A172 (cell line): ENCODE data around the gene EHBP1L1. TPM values are rescaled to one million over a fixed set of nuclear protein-coding genes. Genes with fewer than 3 reads are reported as not detected.
"Not testable (repeated sequence)": the region's sequence is repeated elsewhere in the genome, so short reads cannot be mapped to it uniquely, and the experiment has no call there.

Source experiments
- DNase-seq: peaks from one replicate; pipeline ENCODE4 v3.0.0-alpha.2; 2015; ENCODE audit warnings: low spot score
- total RNA-seq: library from RNA; depleted of rRNA; stranded (reverse); fragments of >200 nt; shearing (Covaris generic); gene quantifications from 2 replicates; pipeline ENCODE4 v1.2.3, GENCODE V29; 2014; rRNA removed

The EHBP1L1 gene
- total RNA-seq, 1 experiment from 2014 or later: 50.1 TPM

DNA sequence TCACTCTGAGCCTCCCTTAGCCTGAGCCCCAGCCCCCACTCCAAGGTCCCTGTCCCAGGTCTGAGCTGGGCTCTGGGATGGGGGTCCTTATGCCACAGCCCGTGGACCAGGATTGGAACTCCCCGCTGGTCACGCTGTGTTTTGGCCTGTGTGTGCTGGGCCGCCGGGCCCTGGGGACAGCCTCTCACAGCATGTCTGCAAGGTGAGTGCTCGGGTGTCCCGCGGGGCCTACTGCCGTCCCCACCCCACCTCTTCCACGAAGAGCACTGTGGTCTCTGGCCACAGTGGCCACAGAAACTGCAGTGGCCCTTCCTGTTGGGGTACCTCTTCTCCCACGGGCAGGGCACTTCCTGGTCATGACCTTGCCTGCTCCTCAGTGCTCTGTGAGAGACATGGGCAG is 58.6 kb downstream of the EHBP1L1 start:
- DNase-seq: no peak

DNA sequence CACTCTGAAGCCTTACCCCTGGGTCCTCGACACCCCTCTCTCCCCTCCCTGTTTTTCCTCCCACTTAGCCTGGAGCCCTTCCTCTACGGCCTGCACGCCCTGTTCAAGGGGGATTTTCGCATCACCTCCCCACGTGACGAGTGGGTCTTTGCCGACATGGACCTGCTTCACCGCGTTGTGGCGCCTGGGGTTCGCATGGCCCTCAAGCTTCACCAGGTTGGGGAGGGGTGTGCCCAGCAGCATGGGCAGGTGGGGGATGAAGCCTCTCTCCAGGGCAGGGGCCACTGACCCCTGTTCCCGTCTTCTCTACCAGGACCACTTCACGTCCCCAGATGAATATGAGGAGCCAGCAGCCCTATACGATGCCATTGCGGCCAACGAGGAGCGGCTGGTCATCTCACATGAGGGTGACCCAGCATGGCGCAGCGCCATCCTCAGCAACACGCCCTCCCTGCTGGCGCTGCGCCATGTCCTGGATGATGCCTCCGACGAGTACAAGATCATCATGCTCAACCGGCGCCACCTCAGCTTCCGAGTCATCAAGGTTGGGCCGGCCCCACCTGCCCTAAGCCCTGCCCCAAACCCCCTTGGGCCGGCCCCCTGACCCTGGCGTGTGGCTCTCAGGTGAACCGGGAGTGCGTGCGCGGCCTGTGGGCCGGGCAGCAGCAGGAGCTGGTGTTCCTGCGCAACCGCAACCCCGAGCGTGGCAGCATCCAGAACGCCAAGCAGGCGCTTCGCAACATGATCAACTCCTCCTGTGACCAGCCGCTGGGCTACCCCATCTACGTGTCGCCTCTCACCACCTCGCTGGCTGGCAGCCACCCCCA is 59.3 kb downstream of the EHBP1L1 start:
- no peak for DNase-seq

- no peak for DNase-seq
These were observed 60.5 kb downstream of the EHBP1L1 start for GRCh38 chr11:65636108-65637031.

DNA sequence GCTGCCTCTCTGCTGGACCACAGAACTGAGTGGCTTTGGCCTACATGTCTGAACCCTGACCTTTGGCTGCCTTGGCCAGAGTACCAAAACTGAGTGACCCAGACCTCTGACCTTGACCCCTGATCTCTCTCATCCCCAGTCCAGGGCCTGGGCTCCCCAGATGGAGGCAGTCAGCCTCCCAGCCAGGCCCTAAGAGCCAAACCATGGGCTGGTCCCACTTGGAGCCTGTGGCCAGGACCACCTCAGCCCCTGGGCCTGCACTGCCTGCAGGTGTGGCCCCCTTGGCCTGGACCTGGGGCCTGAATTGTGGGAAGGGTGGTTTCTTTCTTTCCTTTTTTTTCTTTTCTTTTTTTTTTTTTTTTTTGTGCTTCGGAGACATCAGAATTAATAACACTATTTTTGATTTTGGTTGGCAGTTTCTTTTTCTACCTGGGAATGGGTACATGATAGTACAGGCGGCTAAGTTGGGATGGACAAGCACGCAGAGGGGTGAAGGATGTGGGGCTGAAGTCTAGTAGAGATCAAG is 61.2 kb downstream of the EHBP1L1 start:
- DNase-seq: no peak

GRCh38 chr11:65637794-65638419 is 62.1 kb downstream of the EHBP1L1 start, which contains the start of gene SIPA1:
SIPA1 (plus strand) TSS chr11:65638101; CDS start chr11:65640922, 2,821 bp downstream.
- peak; percentile 90 for DNase-seq

- not testable (repeated sequence) for DNase-seq
These were observed 63.4 kb downstream of the EHBP1L1 start for GRCh38 chr11:65639228-65639597.

DNA sequence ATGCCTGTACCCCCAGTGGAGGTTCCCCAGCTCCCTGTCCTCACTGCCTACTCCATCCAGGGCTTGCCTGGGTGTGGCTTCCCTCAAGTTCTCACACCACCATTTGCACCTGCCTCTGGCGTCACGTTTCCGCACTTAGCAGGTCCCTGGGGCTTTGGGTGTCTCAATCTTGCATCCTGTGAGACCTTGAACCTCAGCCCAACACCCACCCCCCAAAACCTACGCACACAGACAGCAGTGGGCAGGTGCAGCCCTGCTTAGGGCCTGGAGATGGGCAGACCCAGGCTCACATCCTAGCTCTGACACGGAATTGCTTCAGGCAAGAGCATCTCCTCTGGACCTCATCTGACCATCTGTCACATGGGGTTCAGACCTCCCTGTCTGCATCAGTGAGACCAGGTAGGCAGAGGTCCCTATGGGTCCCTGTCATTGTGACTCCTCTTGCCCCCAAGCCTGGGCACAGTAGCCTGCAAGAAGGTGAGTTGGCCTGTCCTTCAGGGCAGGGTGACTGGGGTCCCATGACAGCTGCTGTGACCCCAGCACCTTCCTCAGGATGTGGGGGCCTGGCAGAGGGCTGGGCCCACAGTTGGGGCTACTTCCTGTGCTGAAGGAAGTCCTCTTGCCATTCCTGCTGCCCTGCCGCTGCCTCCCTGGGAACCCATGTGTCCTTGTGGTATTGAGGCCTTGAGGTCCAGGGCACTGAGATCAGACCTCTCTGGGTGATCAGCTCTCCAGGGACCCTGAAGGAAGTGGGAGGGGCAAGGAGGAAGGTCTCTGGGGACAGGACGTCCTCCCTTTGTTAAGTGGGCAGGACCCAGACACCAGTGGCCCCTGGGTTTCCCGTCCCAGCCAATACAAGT is 64.0 kb downstream of the EHBP1L1 start:
- no peak for DNase-seq

- DNase-seq: no peak
These were observed 64.8 kb downstream of the EHBP1L1 start for GRCh38 chr11:65640483-65641296.

DNA sequence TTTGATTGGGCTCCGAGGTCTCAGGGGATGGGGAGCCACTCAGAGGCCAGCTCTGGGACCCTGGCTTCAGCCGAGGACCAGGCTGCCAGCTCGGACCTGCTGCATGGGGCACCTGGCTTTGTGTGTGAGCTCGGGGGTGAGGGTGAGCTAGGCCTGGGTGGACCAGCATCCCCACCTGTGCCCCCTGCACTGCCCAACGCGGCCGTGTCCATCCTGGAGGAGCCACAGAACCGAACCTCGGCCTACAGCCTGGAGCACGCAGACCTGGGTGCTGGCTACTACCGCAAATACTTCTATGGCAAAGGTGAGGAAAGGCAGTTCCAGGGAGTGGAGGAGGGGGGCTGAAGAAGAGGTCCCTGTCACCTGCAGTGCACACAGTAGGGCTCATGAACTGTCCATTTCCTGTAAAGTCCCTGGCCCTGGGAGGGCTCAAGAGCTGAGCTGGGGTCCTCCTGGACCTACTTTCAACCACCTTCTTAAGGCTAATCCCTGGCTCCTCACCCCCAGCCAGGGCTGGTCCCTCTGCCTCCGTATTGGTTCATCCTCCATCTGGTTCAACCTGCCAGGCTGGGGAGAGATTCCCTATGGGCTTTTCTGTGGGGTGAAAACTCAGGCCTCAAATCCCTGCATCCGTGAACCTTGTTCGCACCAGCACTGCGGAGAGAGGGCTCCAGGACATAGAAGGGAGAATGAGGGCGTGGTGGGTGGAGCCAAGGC is 65.6 kb downstream of the EHBP1L1 start:
- no peak for DNase-seq

Other genes starting within 250 kb of the EHBP1L1 start
- 37.9 and 57.0 TPM in 2 replicates for gene DPF2, start 242.2 kb upstream of the EHBP1L1 start, total RNA-seq
- gene TIGD3, start 221.3 kb upstream of the EHBP1L1 start, total RNA-seq: 2.0 and 3.5 TPM in 2 replicates
- 3.5 and 7.0 TPM in 2 replicates for gene SLC25A45, start 193.4 kb upstream of the EHBP1L1 start, total RNA-seq
- gene FRMD8, start 189.4 kb upstream of the EHBP1L1 start, total RNA-seq: 21.5 and 36.9 TPM in 2 replicates
- 20.6 and 28.9 TPM in 2 replicates for gene NEAT1, start 153.3 kb upstream of the EHBP1L1 start, total RNA-seq
- gene MALAT1, start 77.0 kb upstream of the EHBP1L1 start, total RNA-seq: 1,067 and 1,084 TPM in 2 replicates
- 65.6 and 70.6 TPM in 2 replicates for gene SCYL1, start 51.0 kb upstream of the EHBP1L1 start, total RNA-seq
- gene LTBP3, start 17.7 kb upstream of the EHBP1L1 start, total RNA-seq: 13.2 and 25.6 TPM in 2 replicates
- gene ZNRD2, start 5.6 kb upstream of the EHBP1L1 start, total RNA-seq: 46.9 and 57.0 TPM in 2 replicates
- gene FAM89B, start 3.5 kb upstream of the EHBP1L1 start, total RNA-seq: 39.2 and 62.8 TPM in 2 replicates
- gene KCNK7, start 19.7 kb downstream of the EHBP1L1 start, total RNA-seq: 0.86 TPM in 1 of 2 replicates, not detected in the other
- gene MAP3K11, start 38.2 kb downstream of the EHBP1L1 start, total RNA-seq: 38.2 and 39.2 TPM in 2 replicates
- gene PCNX3, start 39.7 kb downstream of the EHBP1L1 start, total RNA-seq: 19.6 and 20.1 TPM in 2 replicates
- gene SIPA1, start 62.0 kb downstream of the EHBP1L1 start, total RNA-seq: 10.4 and 19.5 TPM in 2 replicates
- 24.9 and 29.7 TPM in 2 replicates for gene RELA, start 86.9 kb downstream of the EHBP1L1 start, total RNA-seq
- gene KAT5, start 136.2 kb downstream of the EHBP1L1 start, total RNA-seq: 26.1 and 37.3 TPM in 2 replicates
- 81.0 and 84.7 TPM in 2 replicates for gene RNASEH2C, start 144.7 kb downstream of the EHBP1L1 start, total RNA-seq
- gene AP5B1, start 204.9 kb downstream of the EHBP1L1 start, total RNA-seq: 13.2 and 14.8 TPM in 2 replicates
- not detected in 2 replicates for gene OVOL1, start 211.0 kb downstream of the EHBP1L1 start, total RNA-seq